HG02870 (cell line): ENCODE results near the gene NLRP8.
"Not testable (repeated sequence)": the region's sequence is repeated elsewhere in the genome, so short reads cannot be mapped to it uniquely, and the experiment has no call there.

ENCODE experiments used
- ATAC-seq: cut with Tn5 transposase; IDR thresholded peaks from one replicate; pipeline ENCODE4 v1.9.1; 2021; ENCODE audit warnings: mild to moderate bottlenecking, moderate library complexity; ENCODE audit not compliant: unreplicated experiment

Gene NLRP8

GRCh38 chr19:55947532-55947931, at the start of gene NLRP8:
Gene NLRP8 (plus strand): TSS chr19:55947832.
- ATAC-seq, result no peak

GRCh38 chr19:55898911-55899310, 48.7 kb upstream of the NLRP8 start:
- ATAC-seq, result no peak

GRCh38 chr19:55901369-55902079, 46.1 kb upstream of the NLRP8 start:
- ATAC-seq, result no peak

GRCh38 chr19:55902080-55902751, 45.4 kb upstream of the NLRP8 start:
- ATAC-seq, result no peak

- no peak for ATAC-seq
These were observed 40.3 kb upstream of the NLRP8 start for GRCh38 chr19:55907286-55907685.

- ATAC-seq, result no peak
These were observed 39.9 kb upstream of the NLRP8 start for GRCh38 chr19:55907746-55908145.

GRCh38 chr19:55909801-55910200, 37.8 kb upstream of the NLRP8 start:
- no peak for ATAC-seq

- no peak for ATAC-seq
These were observed 34.7 kb upstream of the NLRP8 start for GRCh38 chr19:55912916-55913315.

GRCh38 chr19:55913643-55914268, 33.9 kb upstream of the NLRP8 start:
- no peak for ATAC-seq

- ATAC-seq, result no peak
These were observed 24.1 kb upstream of the NLRP8 start for GRCh38 chr19:55923556-55923955.

- ATAC-seq, result no peak
These were observed 19.6 kb upstream of the NLRP8 start for GRCh38 chr19:55927991-55928390.

GRCh38 chr19:55929258-55929657, 18.4 kb upstream of the NLRP8 start:
- ATAC-seq, result not testable (repeated sequence)

- ATAC-seq, result no peak
These were observed 16.6 kb upstream of the NLRP8 start for GRCh38 chr19:55930996-55931515.

- no peak for ATAC-seq
These were observed 15.7 kb upstream of the NLRP8 start, which contains the start of gene NLRP13 for GRCh38 chr19:55931936-55932386. Gene NLRP13 (minus strand): TSS chr19:55932336. CDS start chr19:55932311, 25 bp downstream.

- ATAC-seq, result no peak
These were observed 12.4 kb upstream of the NLRP8 start for GRCh38 chr19:55935206-55935605.

GRCh38 chr19:55939206-55939605, 8.4 kb upstream of the NLRP8 start:
- ATAC-seq, result no peak

- ATAC-seq, result no peak
These were observed 7.3 kb upstream of the NLRP8 start for GRCh38 chr19:55940306-55940705.

GRCh38 chr19:55950566-55950965, 2.9 kb downstream of the NLRP8 start:
- not testable (repeated sequence) for ATAC-seq

- ATAC-seq, result no peak
These were observed 8.8 kb downstream of the NLRP8 start for GRCh38 chr19:55956431-55956830.

- no peak for ATAC-seq
These were observed 10.7 kb downstream of the NLRP8 start for GRCh38 chr19:55958356-55958755.

GRCh38 chr19:55959996-55960675, 12.5 kb downstream of the NLRP8 start:
- no peak for ATAC-seq
